Astrocyte (in vitro differentiated cells and primary cell): ENCODE data around the gene LTB. TPM values are rescaled to one million over a fixed set of nuclear protein-coding genes. Genes with fewer than 3 reads are reported as not detected.

ENCODE experiments used
- DNase-seq: peaks from one replicate; pipeline ENCODE4 v3.0.0-alpha.2; 2010; ENCODE audit warnings: low read depth
- FAIRE-seq: peaks from 2 replicates; lab custom pipeline; 2011; peaks lifted over from hg19 to GRCh38; lab: Jason Lieb, UNC
- H2AFZ ChIP-seq: 2 replicates; pipeline ENCODE4 v1.6.0; 2012; ENCODE audit warnings: low read depth, low read length, inconsistent platforms
- H3K27ac ChIP-seq: 2 replicates; pipeline ENCODE4 v1.5.1; 2011; ENCODE audit warnings: low read depth, low read length, inconsistent platforms
- H3K27me3 ChIP-seq: 2 replicates; pipeline ENCODE4 v1.6.0; 2011; ENCODE audit warnings: low read length, inconsistent platforms; ENCODE audit not compliant: insufficient read depth
- H3K36me3 ChIP-seq: 2 replicates; pipeline ENCODE4 v1.5.1; 2011; ENCODE audit warnings: low read length, inconsistent platforms; ENCODE audit not compliant: insufficient read depth
- H3K4me1 ChIP-seq: 2 replicates; pipeline ENCODE4 v1.5.1; 2011; ENCODE audit warnings: low read length, inconsistent platforms; ENCODE audit not compliant: insufficient read depth
- H3K4me2 ChIP-seq: 2 replicates; pipeline ENCODE4 v1.6.0; 2012; ENCODE audit warnings: low read length, inconsistent platforms
- H3K4me3 ChIP-seq: 2 replicates; pipeline ENCODE4 v1.5.1; 2011; ENCODE audit warnings: low read depth, mild to moderate bottlenecking, low read length, inconsistent platforms; ENCODE audit not compliant: insufficient read depth
- H3K79me2 ChIP-seq: 2 replicates; pipeline ENCODE4 v1.6.0; 2012; ENCODE audit warnings: mild to moderate bottlenecking, low read length, inconsistent platforms; ENCODE audit not compliant: insufficient read depth
- H3K9ac ChIP-seq: 2 replicates; pipeline ENCODE4 v1.6.0; 2012; ENCODE audit warnings: mild to moderate bottlenecking, low read length, inconsistent platforms
- H3K9me3 ChIP-seq: 2 replicates; pipeline ENCODE4 v1.5.1; 2012; ENCODE audit warnings: low read depth, mild to moderate bottlenecking, low read length, inconsistent platforms; ENCODE audit not compliant: insufficient read depth
- H4K20me1 ChIP-seq: 2 replicates; pipeline ENCODE4 v1.6.0; 2012; ENCODE audit warnings: low read length, inconsistent platforms; ENCODE audit not compliant: insufficient read depth
- H3K27ac Mint-ChIP-seq: one replicate; pipeline ENCODE4 v1.8.0; 2021; ENCODE audit warnings: mild to moderate bottlenecking, mixed read lengths; ENCODE audit not compliant: unreplicated experiment
- H3K27me3 Mint-ChIP-seq: one replicate; pipeline ENCODE4 v1.8.0; 2021; ENCODE audit warnings: low read depth, mixed read lengths; ENCODE audit not compliant: unreplicated experiment
- H3K36me3 Mint-ChIP-seq: one replicate; pipeline ENCODE4 v1.8.0; 2021; ENCODE audit warnings: low read depth, mixed read lengths; ENCODE audit not compliant: unreplicated experiment
- H3K4me1 Mint-ChIP-seq: one replicate; pipeline ENCODE4 v1.8.0; 2021; ENCODE audit warnings: low read depth, mixed read lengths; ENCODE audit not compliant: unreplicated experiment
- H3K4me3 Mint-ChIP-seq: one replicate; pipeline ENCODE4 v1.8.0; 2021; ENCODE audit warnings: mild to moderate bottlenecking, moderate library complexity, mixed read lengths; ENCODE audit not compliant: unreplicated experiment
- H3K9me3 Mint-ChIP-seq: one replicate; pipeline ENCODE4 v1.8.0; 2021; ENCODE audit warnings: mild to moderate bottlenecking, mixed read lengths; ENCODE audit not compliant: unreplicated experiment
- EZH2 ChIP-seq: IDR thresholded peaks from 2 replicates; pipeline ENCODE4 v1.6.1; 2012; ENCODE audit warnings: mild to moderate bottlenecking, low read length, inconsistent platforms; ENCODE audit not compliant: insufficient read depth
- total RNA-seq: library from RNA; stranded (reverse); gene quantifications from 2 replicates; pipeline ENCODE4 v1.2.1, GENCODE V29; 2021
- TF ChIP-seq, protein P1 (sequence below): IDR thresholded peaks from 2 replicates; pipeline ENCODE4 v1.5.1; 2011; ENCODE audit warnings: low read depth, mild to moderate bottlenecking, inconsistent platforms, low read length, moderate library complexity; ENCODE audit not compliant: insufficient read depth

LTB gene
- total RNA-seq, 1 donor from 2014 or later: 0.52 TPM

GRCh38 chr6:31621991-31622390 lies 39.8 kb upstream of the LTB start:
- Mint-ChIP-seq H3K27ac (peak overlapping the region; percentile 97), H3K36me3 (peaks cover 27% of the 10 kb centered on the region), H3K27me3 (no peaks in the 10 kb centered on the region), H3K4me1 (peaks cover 9% of the 10 kb centered on the region), H3K4me3 (peak overlapping the region; percentile 97), H3K9me3 (no peaks in the 10 kb centered on the region)
- TF ChIP-seq, protein P1, sequence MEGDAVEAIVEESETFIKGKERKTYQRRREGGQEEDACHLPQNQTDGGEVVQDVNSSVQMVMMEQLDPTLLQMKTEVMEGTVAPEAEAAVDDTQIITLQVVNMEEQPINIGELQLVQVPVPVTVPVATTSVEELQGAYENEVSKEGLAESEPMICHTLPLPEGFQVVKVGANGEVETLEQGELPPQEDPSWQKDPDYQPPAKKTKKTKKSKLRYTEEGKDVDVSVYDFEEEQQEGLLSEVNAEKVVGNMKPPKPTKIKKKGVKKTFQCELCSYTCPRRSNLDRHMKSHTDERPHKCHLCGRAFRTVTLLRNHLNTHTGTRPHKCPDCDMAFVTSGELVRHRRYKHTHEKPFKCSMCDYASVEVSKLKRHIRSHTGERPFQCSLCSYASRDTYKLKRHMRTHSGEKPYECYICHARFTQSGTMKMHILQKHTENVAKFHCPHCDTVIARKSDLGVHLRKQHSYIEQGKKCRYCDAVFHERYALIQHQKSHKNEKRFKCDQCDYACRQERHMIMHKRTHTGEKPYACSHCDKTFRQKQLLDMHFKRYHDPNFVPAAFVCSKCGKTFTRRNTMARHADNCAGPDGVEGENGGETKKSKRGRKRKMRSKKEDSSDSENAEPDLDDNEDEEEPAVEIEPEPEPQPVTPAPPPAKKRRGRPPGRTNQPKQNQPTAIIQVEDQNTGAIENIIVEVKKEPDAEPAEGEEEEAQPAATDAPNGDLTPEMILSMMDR: no peak
- no peak for TF ChIP-seq EZH2
- Histone ChIP-seq H3K36me3 (peaks cover 32% of the 10 kb centered on the region), H3K4me1 (peaks cover 12% of the 10 kb centered on the region), H3K79me2 (peaks cover 63% of the 10 kb centered on the region), H4K20me1 (peaks cover 57% of the 10 kb centered on the region), H3K4me2 (peak overlapping the region; percentile 94), H3K27ac (peak overlapping the region; percentile 93), H2AFZ (no peak overlapping the region), H3K27me3 (no peaks in the 10 kb centered on the region), H3K4me3 (peak overlapping the region; percentile 77), H3K9ac (peak overlapping the region; percentile 93), H3K9me3 (no peaks in the 10 kb centered on the region)
- DNase-seq (no peak), FAIRE-seq (no peak)

GRCh38 chr6:31621320-31621939 lies 39.2 kb upstream of the LTB start:
- Histone ChIP-seq H3K4me2 (peak overlapping the region; percentile 94), H4K20me1 (peaks cover 54% of the 10 kb centered on the region), H3K79me2 (peaks cover 58% of the 10 kb centered on the region), H3K4me1 (peaks cover 12% of the 10 kb centered on the region), H3K27me3 (no peaks in the 10 kb centered on the region), H3K9me3 (no peaks in the 10 kb centered on the region), H3K36me3 (peaks cover 26% of the 10 kb centered on the region), H3K27ac (peak overlapping the region; percentile 93), H3K9ac (peak overlapping the region; percentile 93), H3K4me3 (peak overlapping the region; percentile 77), H2AFZ (no peak overlapping the region)
- FAIRE-seq: no peak
- Mint-ChIP-seq H3K4me3 (peak overlapping the region; percentile 97), H3K36me3 (peaks cover 24% of the 10 kb centered on the region), H3K4me1 (peaks cover 9% of the 10 kb centered on the region), H3K9me3 (no peaks in the 10 kb centered on the region), H3K27ac (peak overlapping the region; percentile 97), H3K27me3 (peaks cover under 1% of the 10 kb centered on the region)
- no peak for DNase-seq
- TF ChIP-seq EZH2: no peak
- TF ChIP-seq, protein P1: no peak
